ENCODE data around the gene ISLR. TPM values are rescaled to one million over a fixed set of nuclear protein-coding genes. Genes with fewer than 3 reads are reported as not detected.

ISLR gene
- polyA plus RNA-seq, 1 donor, result 24.8 TPM

DNA sequence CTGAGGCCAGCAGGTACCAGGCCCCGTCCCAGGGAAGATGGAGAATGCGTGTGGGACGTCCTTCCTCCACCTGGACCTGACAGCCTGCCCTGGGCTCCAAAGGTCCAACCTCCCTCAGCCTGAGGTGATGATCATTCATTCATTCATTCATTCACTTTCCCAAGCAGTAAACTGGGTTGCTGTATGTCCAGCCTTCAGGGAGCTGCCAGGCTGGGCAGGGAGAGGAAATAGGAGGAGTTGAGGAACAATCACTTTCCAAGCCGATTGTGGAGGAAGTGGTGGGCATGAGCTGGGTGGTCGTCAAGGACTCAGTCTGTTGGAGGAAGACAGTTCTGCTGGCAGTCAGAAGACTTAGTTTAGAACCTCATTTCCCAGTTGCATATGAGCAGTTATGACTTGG lies 52.4 kb downstream of the ISLR start:
- no CpG with 5 or more reads among the region's 5 CpGs for WGBS (ENCODE audit: insufficient coverage, low lambda C conversion rate)
- Histone ChIP-seq H3K4me3 (ENCODE audit: low read length) (no peak overlapping the region), H3K4me1 (ENCODE audit: control insufficient read depth, insufficient read depth, low read length) (peaks cover 3% of the 10 kb centered on the region), H3K27me3 (ENCODE audit: control insufficient read depth, insufficient read depth, low read length) (peaks cover 27% of the 10 kb centered on the region), H3K27ac (ENCODE audit: low read length) (no peak overlapping the region), H3K9me3 (ENCODE audit: control insufficient read depth, low read depth, low read length) (no peaks in the 10 kb centered on the region), H3K36me3 (ENCODE audit: control insufficient read depth, insufficient read depth, low read length) (no peaks in the 10 kb centered on the region)
- DNase-seq, result no peak

Other genes starting within 250 kb of the ISLR start
- gene LOXL1, start 247.2 kb upstream of the ISLR start, polyA plus RNA-seq, result 8.5 TPM
- 9.6 TPM for gene STOML1, start 181.4 kb upstream of the ISLR start, polyA plus RNA-seq
- 28.3 TPM for gene PML, start 179.0 kb upstream of the ISLR start, polyA plus RNA-seq
- gene GOLGA6A, start 91.2 kb upstream of the ISLR start, polyA plus RNA-seq, result 0.15 TPM
- 4.9 TPM for gene ISLR2, start 43.1 kb upstream of the ISLR start, polyA plus RNA-seq
- 22.2 TPM for gene STRA6, start 29.1 kb downstream of the ISLR start, polyA plus RNA-seq
- gene CCDC33, start 62.6 kb downstream of the ISLR start, polyA plus RNA-seq, result 2.2 TPM
- gene CYP11A1, start 193.9 kb downstream of the ISLR start, polyA plus RNA-seq, result 0.55 TPM

Measured in large intestine (tissue), 3 donors.